ENCODE results near the gene FBXO24. TPM values are rescaled to one million over a fixed set of nuclear protein-coding genes. Genes with fewer than 3 reads are reported as not detected.
"Not testable (repeated sequence)": the region's sequence is repeated elsewhere in the genome, so short reads cannot be mapped to it uniquely, and the experiment has no call there.

The FBXO24 gene
- total RNA-seq, 4 donors from 2014 or later: 0.15 to 4.3 (median 0.99) TPM

- intact Hi-C loops (cut with DNase I; ENCODE audit: low total_unique reads): loop anchor here (10.0 kb wide), 1 partner anchor 292 kb away; the partner anchor contains the start of gene SLC12A9
- WGBS, 2 donors: 92% methylated on average over 8 of the region's 8 CpGs
- H3K4me3 ChIP-seq (ENCODE audit: low read depth, poor library complexity, severe bottlenecking): no peak overlapping the region
- no peak for DNase-seq (ENCODE audit: low spot score in 2 of 2)
- TF ChIP-seq CTCF (IDR thresholded peaks at IDR 0.05) (no peak), POLR2A (IDR thresholded peaks at IDR 0.05) (no peak)
Observed at GRCh38 chr7:100563100-100563564, 23.0 kb upstream of the FBXO24 start.

- intact Hi-C loops (cut with DNase I; ENCODE audit: low total_unique reads): loop anchor here (10.0 kb wide), 1 partner anchor 291 kb away; the partner anchor contains the start of gene SLC12A9
- 30 to 32% methylated on average over 12 of the region's 12 CpGs for WGBS, 2 donors
- TF ChIP-seq POLR2A (IDR thresholded peaks at IDR 0.05) (no peak), CTCF (IDR thresholded peaks at IDR 0.05) (peak in 1 of 3 donors; percentile 89)
- H3K4me3 ChIP-seq (ENCODE audit: low read depth, poor library complexity, severe bottlenecking): no peak overlapping the region
- peak; percentile 84 to 97 for DNase-seq (ENCODE audit: low spot score in 2 of 2)
Observed at GRCh38 chr7:100563809-100564400, 22.2 kb upstream of the FBXO24 start.

GRCh38 chr7:100564405-100564804 is 21.7 kb upstream of the FBXO24 start:
- DNase-seq (ENCODE audit: low spot score in 2 of 2); H3K4me3 ChIP-seq (ENCODE audit: low read depth, poor library complexity, severe bottlenecking): not testable (repeated sequence)
- 92% methylated on average over 6 of the region's 6 CpGs for WGBS, 2 donors
- intact Hi-C loops (cut with DNase I; ENCODE audit: low total_unique reads): loop anchor here (10.0 kb wide), 1 partner anchor 290 kb away; the partner anchor contains the start of gene SLC12A9

- no peak for TF ChIP-seq CTCF (IDR thresholded peaks at IDR 0.05)
- TF ChIP-seq POLR2A (IDR thresholded peaks at IDR 0.05): no peak
- intact Hi-C loops (cut with DNase I; ENCODE audit: low total_unique reads): loop anchor here (10.0 kb wide), 1 partner anchor 290 kb away; the partner anchor contains the start of gene SLC12A9
- 95 to 96% methylated on average over 11 of the region's 11 CpGs for WGBS, 2 donors
- DNase-seq (ENCODE audit: low spot score in 2 of 2): no peak
- no peak overlapping the region for H3K4me3 ChIP-seq (ENCODE audit: low read depth, poor library complexity, severe bottlenecking)
Observed at GRCh38 chr7:100565133-100565571, 21.0 kb upstream of the FBXO24 start.

GRCh38 chr7:100566018-100566531 is 20.1 kb upstream of the FBXO24 start:
- no peak for DNase-seq (ENCODE audit: low spot score in 2 of 2)
- intact Hi-C loops (cut with DNase I; ENCODE audit: low total_unique reads): loop anchor here (10.0 kb wide), 1 partner anchor 289 kb away; the partner anchor contains the start of gene SLC12A9
- no peak for TF ChIP-seq POLR2A (IDR thresholded peaks at IDR 0.05)
- no peak for TF ChIP-seq CTCF (IDR thresholded peaks at IDR 0.05)
- no peak overlapping the region for H3K4me3 ChIP-seq (ENCODE audit: low read depth, poor library complexity, severe bottlenecking)
- 84 to 91% methylated on average over 6 of the region's 6 CpGs for WGBS, 2 donors

- no peak for DNase-seq (ENCODE audit: low spot score in 2 of 2)
- H3K4me3 ChIP-seq (ENCODE audit: low read depth, poor library complexity, severe bottlenecking): no peak overlapping the region
- TF ChIP-seq POLR2A (IDR thresholded peaks at IDR 0.05) (no peak), CTCF (IDR thresholded peaks at IDR 0.05) (no peak)
- intact Hi-C loops (cut with DNase I; ENCODE audit: low total_unique reads): loop anchor here (10.0 kb wide), 1 partner anchor 288 kb away; the partner anchor contains the start of gene SLC12A9
- WGBS, 2 donors: 63 to 71% methylated on average over 12 of the region's 12 CpGs
Observed at GRCh38 chr7:100567031-100567730, 18.9 kb upstream of the FBXO24 start.

Data from lower leg skin (tissue), 4 donors.